ENCODE measurements around the gene GOLGA5.
"Not testable (repeated sequence)": the region's sequence is repeated elsewhere in the genome, so short reads cannot be mapped to it uniquely, and the experiment has no call there.

The GOLGA5 gene

GRCh38 chr14:92789457-92790089 lies 4.5 kb upstream of the GOLGA5 start:
- Mint-ChIP-seq H3K27me3 (no peaks in the 10 kb centered on the region), H3K4me1 (ENCODE audit: low read depth) (peaks cover 42% of the 10 kb centered on the region), H3K9me3 (peaks cover 20% of the 10 kb centered on the region), H3K4me3 (no peak overlapping the region), H3K36me3 (ENCODE audit: low read depth) (peaks cover 4% of the 10 kb centered on the region), H3K27ac (no peak overlapping the region)
- intact Hi-C loops (cut with micrococcal nuclease): loop anchor here (5.0 to 10.0 kb wide), 2 partner anchors 87 to 275 kb away; partner anchors contain the start of gene RIN3

GRCh38 chr14:92792885-92793284 lies 1.2 kb upstream of the GOLGA5 start:
- Mint-ChIP-seq H3K27ac (peak overlapping the region; percentile 98), H3K4me1 (ENCODE audit: low read depth) (peaks cover 48% of the 10 kb centered on the region), H3K9me3 (peaks cover 20% of the 10 kb centered on the region), H3K27me3 (no peaks in the 10 kb centered on the region), H3K4me3 (no peak overlapping the region), H3K36me3 (ENCODE audit: low read depth) (peaks cover 16% of the 10 kb centered on the region)
- intact Hi-C loops (cut with micrococcal nuclease): loop anchor here (5.0 to 10.0 kb wide), 2 partner anchors 91 to 278 kb away; partner anchors contain the start of gene RIN3

- Mint-ChIP-seq H3K27me3 (no peaks in the 10 kb centered on the region), H3K9me3 (peaks cover 13% of the 10 kb centered on the region), H3K4me3 (peak overlapping the region; percentile 91), H3K36me3 (ENCODE audit: low read depth) (peaks cover 31% of the 10 kb centered on the region), H3K27ac (peak overlapping the region; percentile 98), H3K4me1 (ENCODE audit: low read depth) (peaks cover 55% of the 10 kb centered on the region)
- intact Hi-C loops (cut with micrococcal nuclease): loop anchor here (5.0 to 10.0 kb wide), 2 partner anchors 92 to 280 kb away; partner anchors contain the start of gene RIN3
Measured at GRCh38 chr14:92794547-92794941, 439 bp downstream of the GOLGA5 start.

- H3K4me1 Mint-ChIP-seq (ENCODE audit: low read depth): peaks cover 59% of the 10 kb centered on the region
- H3K36me3 Mint-ChIP-seq (ENCODE audit: low read depth): peaks cover 34% of the 10 kb centered on the region
- intact Hi-C loops (cut with micrococcal nuclease): loop anchor here (5.0 to 10.0 kb wide), 2 partner anchors 93 to 280 kb away; partner anchors contain the start of gene RIN3
- no peaks in the 10 kb centered on the region for H3K27me3 Mint-ChIP-seq
- peak overlapping the region; percentile 98 for H3K27ac Mint-ChIP-seq
- H3K9me3 Mint-ChIP-seq: peaks cover 9% of the 10 kb centered on the region
- H3K4me3 Mint-ChIP-seq: peak overlapping the region; percentile 91
Measured at GRCh38 chr14:92794961-92795360, 856 bp downstream of the GOLGA5 start.

DNA sequence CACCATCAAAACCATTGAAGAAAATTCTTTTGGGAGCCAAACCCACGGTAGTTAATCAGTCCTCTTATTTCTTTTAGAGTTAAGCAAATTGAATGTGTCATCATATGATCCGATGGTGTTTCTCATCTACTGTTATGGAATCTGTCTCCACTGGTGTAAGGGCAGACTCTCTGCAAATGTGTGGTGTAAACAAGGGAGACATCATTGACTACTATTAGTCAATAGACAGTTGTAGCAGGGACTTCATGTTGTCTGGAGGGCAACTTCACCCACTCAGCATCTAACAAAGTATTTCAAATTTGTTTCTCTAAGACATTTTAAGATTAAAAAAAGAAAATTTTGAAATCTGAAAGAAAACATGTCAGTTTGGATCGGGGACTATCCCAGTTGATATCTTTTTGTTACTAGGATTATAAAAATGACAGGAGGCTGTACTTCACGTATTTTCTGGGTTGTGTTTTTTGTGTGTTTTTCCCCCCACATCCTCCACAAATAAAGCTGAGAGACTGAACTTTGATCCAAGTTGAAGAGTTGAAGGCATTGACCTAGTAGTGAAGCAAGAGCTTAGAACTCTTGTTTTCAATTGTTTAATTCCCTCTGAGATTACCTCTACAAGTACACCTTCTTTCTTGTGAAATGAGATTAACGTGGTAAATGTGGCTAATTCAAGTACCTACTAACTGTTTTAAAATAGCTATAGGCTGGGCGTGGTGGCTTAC lies 4.0 kb downstream of the GOLGA5 start:
- Mint-ChIP-seq H3K27ac (no peak overlapping the region), H3K27me3 (no peaks in the 10 kb centered on the region), H3K4me1 (ENCODE audit: low read depth) (peaks cover 62% of the 10 kb centered on the region), H3K36me3 (ENCODE audit: low read depth) (peaks cover 54% of the 10 kb centered on the region), H3K4me3 (no peak overlapping the region), H3K9me3 (no peaks in the 10 kb centered on the region)
- intact Hi-C loops (cut with micrococcal nuclease): loop anchor here (10.0 kb wide), 1 partner anchor 283 kb away; the partner anchor contains the start of gene RIN3

DNA sequence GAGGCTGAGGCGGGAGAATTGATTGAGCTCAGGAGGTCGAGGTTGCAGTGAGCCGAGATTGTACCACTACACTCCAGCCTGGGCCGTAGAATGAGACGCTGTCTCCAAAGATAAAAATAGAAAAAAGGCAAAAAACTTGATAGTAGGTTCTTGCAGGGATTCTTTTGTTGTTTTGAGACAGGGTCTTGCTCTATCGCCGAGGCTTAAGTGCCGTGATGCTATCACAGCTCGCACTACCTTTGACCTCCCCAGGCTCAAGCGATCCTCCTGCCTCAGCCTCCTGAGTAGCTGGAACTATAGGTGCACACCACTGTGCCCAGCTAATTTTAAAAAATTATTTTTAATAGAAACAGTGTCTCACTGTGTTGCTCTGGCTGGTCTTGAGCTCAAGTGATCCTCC lies 4.7 kb downstream of the GOLGA5 start:
- Mint-ChIP-seq H3K9me3 (no peaks in the 10 kb centered on the region), H3K36me3 (ENCODE audit: low read depth) (peaks cover 61% of the 10 kb centered on the region), H3K4me1 (ENCODE audit: low read depth) (peaks cover 59% of the 10 kb centered on the region), H3K4me3 (no peak overlapping the region), H3K27ac (no peak overlapping the region), H3K27me3 (no peaks in the 10 kb centered on the region)
- intact Hi-C loops (cut with micrococcal nuclease): loop anchor here (10.0 kb wide), 1 partner anchor 284 kb away; the partner anchor contains the start of gene RIN3

DNA sequence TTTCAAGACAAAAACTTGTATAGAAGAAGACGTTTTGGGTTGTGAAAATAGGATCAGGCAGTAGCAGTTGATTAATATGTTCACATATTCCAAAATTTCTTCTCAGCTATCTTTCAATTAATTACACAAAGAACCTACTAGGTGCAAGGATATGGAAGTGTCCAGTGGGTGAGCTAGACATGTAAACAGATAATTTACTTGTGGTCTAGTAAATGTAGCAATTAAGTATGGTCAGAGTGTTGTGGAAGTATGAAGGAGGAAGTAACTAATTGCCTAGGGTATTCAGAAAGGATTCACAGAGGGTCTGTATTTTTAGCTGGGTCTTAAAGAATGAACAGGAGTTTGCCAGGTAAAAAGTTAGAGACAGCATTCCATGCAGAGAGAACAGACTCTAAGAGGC lies 5.9 kb downstream of the GOLGA5 start:
- Mint-ChIP-seq H3K4me1 (ENCODE audit: low read depth) (peaks cover 55% of the 10 kb centered on the region), H3K27me3 (no peaks in the 10 kb centered on the region), H3K4me3 (no peak overlapping the region), H3K27ac (no peak overlapping the region), H3K9me3 (no peaks in the 10 kb centered on the region), H3K36me3 (ENCODE audit: low read depth) (peaks cover 66% of the 10 kb centered on the region)
- intact Hi-C loops (cut with micrococcal nuclease): no loop called here

DNA sequence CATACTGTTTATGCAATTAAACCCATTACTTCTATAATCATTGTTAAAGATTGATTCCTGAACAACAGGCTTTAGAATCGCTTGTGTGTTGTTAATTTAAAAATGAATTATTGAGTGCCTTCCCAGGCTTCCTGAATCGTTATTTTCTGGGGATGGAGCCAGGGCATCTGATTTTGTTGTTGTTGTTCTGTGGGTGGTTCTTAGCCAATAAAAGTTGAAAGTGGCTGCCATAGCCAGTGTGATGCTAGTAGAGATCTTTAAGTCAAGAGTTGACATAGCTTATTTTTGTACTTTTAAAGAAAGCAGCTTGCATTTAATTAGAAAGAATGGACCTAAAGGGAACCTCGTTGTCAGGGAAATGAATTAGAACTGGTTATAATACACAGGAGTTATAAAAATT lies 6.4 kb downstream of the GOLGA5 start:
- Mint-ChIP-seq H3K9me3 (no peaks in the 10 kb centered on the region), H3K4me1 (ENCODE audit: low read depth) (peaks cover 50% of the 10 kb centered on the region), H3K27me3 (no peaks in the 10 kb centered on the region), H3K4me3 (no peak overlapping the region), H3K27ac (no peak overlapping the region), H3K36me3 (ENCODE audit: low read depth) (peaks cover 68% of the 10 kb centered on the region)
- intact Hi-C loops (cut with micrococcal nuclease): no loop called here

DNA sequence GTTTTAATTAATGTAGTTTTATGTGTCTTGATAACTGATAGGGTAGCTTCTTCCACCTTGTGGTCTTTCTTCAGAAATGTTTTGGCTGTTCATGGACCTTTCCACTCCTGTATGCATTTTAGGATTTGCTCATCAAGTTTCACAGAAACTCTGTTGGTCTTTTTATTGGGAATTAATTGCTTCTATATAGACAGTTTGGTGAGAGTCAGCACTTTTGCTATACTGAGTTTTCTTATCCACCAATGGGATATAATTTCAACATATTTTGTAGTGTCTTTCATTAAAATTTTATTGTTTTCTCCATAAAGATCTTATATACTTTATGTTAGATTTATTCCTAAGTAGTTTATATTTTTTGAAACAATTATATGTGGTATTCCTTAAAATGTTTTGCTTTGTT lies 7.8 kb downstream of the GOLGA5 start:
- Mint-ChIP-seq H3K36me3 (ENCODE audit: low read depth) (peaks cover 81% of the 10 kb centered on the region), H3K4me1 (ENCODE audit: low read depth) (peaks cover 39% of the 10 kb centered on the region), H3K27ac (no peak overlapping the region), H3K9me3 (no peaks in the 10 kb centered on the region), H3K27me3 (no peaks in the 10 kb centered on the region), H3K4me3 (no peak overlapping the region)
- intact Hi-C loops (cut with micrococcal nuclease): no loop called here

- no peaks in the 10 kb centered on the region for H3K9me3 Mint-ChIP-seq
- no peaks in the 10 kb centered on the region for H3K27me3 Mint-ChIP-seq
- intact Hi-C loops (cut with micrococcal nuclease): no loop called here
- no peak overlapping the region for H3K4me3 Mint-ChIP-seq
- peaks cover 39% of the 10 kb centered on the region for H3K4me1 Mint-ChIP-seq (ENCODE audit: low read depth)
- peaks cover 83% of the 10 kb centered on the region for H3K36me3 Mint-ChIP-seq (ENCODE audit: low read depth)
- no peak overlapping the region for H3K27ac Mint-ChIP-seq
Measured at GRCh38 chr14:92802678-92803077, 8.6 kb downstream of the GOLGA5 start.

DNA sequence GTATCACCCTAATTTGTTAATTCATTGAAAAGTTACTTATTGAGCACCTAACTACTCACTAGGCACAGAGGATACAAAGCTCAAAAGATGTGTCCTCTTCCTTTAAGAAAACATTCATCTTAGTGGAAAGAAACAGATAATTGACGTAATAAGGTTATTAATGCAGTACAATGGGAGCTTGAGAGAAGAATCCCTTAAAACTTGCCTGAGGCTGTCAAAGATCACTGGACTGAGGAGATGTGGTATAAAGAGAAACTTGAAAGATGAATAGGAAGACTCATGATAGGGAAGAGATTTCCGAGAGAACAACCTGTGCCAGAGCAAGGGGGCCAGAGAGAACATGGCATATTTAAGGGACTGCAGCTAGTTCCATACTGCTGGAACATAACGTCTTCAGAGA lies 19.1 kb downstream of the GOLGA5 start:
- intact Hi-C loops (cut with micrococcal nuclease): no loop called here
- Mint-ChIP-seq H3K27me3 (no peaks in the 10 kb centered on the region), H3K9me3 (no peaks in the 10 kb centered on the region), H3K4me1 (ENCODE audit: low read depth) (no peaks in the 10 kb centered on the region), H3K27ac (no peak overlapping the region), H3K4me3 (no peak overlapping the region), H3K36me3 (ENCODE audit: low read depth) (peaks cover 21% of the 10 kb centered on the region)

DNA sequence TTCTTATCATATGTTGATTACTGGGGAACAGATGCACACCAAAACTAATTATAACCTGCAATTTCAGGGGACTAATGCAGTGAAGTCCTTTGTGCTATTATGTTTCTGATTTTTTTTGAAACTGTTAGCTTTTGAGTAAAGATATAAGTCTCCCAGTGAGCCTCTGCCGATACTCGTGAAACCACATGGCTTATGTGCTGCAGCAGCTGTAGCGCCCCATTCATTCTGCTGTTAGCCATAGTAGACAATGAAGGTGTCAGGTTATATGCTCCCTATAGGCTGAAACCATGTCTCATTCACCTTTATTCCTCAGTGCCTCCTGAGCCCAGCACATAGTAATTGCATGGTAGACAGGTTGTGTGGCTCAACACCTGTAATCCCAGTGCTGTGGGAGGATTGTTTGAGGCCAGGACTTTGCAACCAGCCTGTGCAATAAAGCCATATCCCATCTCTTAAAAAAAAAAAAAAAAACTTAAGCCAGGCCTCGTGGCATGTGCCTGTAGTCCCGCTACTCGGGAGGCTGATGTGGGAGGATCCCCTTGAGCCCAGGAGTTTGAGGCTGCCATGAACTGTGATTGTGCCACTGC lies 25.0 kb downstream of the GOLGA5 start:
- Mint-ChIP-seq H3K4me1 (ENCODE audit: low read depth) (no peaks in the 10 kb centered on the region), H3K27me3 (no peaks in the 10 kb centered on the region), H3K9me3 (no peaks in the 10 kb centered on the region), H3K27ac (no peak overlapping the region), H3K4me3 (no peak overlapping the region), H3K36me3 (ENCODE audit: low read depth) (peaks cover 52% of the 10 kb centered on the region)
- intact Hi-C loops (cut with micrococcal nuclease): no loop called here

DNA sequence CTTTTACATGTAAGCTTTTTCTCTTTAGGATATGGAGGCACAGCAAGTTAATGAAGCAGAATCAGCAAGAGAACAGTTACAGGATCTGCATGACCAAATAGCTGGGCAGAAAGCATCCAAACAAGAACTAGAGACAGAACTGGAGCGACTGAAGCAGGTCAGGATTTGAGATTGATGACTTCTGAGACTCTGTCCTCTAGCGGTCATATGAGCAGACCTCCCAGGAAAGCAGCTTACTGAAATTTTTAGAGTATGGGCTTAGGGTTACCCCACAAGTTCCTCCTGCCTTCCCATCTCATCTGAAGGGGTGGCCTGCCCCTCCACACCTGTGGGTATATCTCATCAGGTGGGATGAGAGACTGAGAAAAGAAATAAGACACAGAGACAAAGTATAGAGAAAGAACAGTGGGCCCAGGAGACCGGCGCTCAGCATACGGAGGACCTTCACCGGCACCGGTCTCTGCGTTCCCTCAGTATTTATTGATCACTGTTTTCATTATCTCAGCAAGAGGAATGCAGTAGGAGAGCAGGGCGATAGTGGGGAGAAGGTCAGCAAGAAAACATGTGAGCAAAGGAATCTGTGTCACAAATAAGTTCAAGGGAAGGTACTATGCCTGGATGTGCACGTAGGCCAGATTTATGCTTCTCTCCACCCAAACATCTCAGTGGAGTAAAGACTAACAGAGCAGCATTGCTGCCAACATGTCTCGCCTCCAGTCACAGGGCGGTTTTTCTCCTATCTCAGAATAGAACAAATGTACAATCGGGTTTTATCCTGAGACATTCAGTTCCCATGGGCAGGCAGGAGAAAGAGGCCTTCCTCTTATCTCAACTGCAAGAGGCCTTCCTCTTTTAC lies 25.8 kb downstream of the GOLGA5 start:
- peaks cover 60% of the 10 kb centered on the region for H3K36me3 Mint-ChIP-seq (ENCODE audit: low read depth)
- H3K27me3 Mint-ChIP-seq; intact Hi-C loops (cut with micrococcal nuclease); H3K4me3 Mint-ChIP-seq; H3K4me1 Mint-ChIP-seq (ENCODE audit: low read depth); H3K9me3 Mint-ChIP-seq; H3K27ac Mint-ChIP-seq: not testable (repeated sequence)

DNA sequence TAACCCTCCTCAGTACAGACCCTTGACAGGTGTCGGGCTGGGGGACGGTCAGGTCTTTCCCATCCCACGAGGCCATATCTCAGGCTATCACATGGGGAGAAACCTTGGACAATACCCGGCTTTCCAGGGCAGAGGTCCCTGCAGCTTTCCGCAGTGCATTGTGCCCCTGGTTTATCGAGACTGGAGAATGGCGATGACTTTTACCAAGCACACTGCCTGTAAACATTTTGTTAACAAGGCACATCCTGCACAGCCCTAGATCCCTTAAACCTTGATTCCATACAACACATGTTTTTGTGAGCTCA lies 26.4 kb downstream of the GOLGA5 start:
- H3K27me3 Mint-ChIP-seq; intact Hi-C loops (cut with micrococcal nuclease); H3K4me1 Mint-ChIP-seq (ENCODE audit: low read depth); H3K4me3 Mint-ChIP-seq; H3K27ac Mint-ChIP-seq; H3K9me3 Mint-ChIP-seq: not testable (repeated sequence)
- peaks cover 65% of the 10 kb centered on the region for H3K36me3 Mint-ChIP-seq (ENCODE audit: low read depth)

Data from dendritic cell treated with granulocyte-macrophage colony-stimulating factor and Interleukin-4, amounts not matched to agents 40 ng/mL and 50 ng/mL, for 4 days (primary cell).